Thyroid gland (tissue), 4 donors: ENCODE data around the gene BCAS3. TPM values are rescaled to one million over a fixed set of nuclear protein-coding genes. Genes with fewer than 3 reads are reported as not detected.

Source experiments
- DNase-seq, 2 donors: peaks; one replicate each; pipeline ENCODE4 v3.0.0-alpha.2; 2019
- H3K27ac ChIP-seq, 3 donors: fragments of 200-600 bp; sonication (generic); 1 replicate in 2 of 3; 2 replicates in 1 of 3; pipeline ENCODE4 v1.5.1; 2016 to 2019; ENCODE audit warnings: mild to moderate bottlenecking in 1 of 3, moderate library complexity in 1 of 3
- H3K27me3 ChIP-seq: fragments of 200-600 bp; sonication (generic); one replicate; pipeline ENCODE4 v1.5.1; 2019
- H3K36me3 ChIP-seq, 2 donors: fragments of 200-600 bp; sonication (generic); one replicate each; pipeline ENCODE4 v1.5.1; 2016 to 2019
- H3K4me1 ChIP-seq, 2 donors: fragments of 200-600 bp; sonication (generic); one replicate each; pipeline ENCODE4 v1.5.1; 2017 to 2019
- H3K4me3 ChIP-seq, 3 donors: fragments of 200-600 bp; sonication (generic); replicated peaks in 1 of 3; 1 replicate in 2 of 3; 2 replicates in 1 of 3; pipeline ENCODE4 v1.5.1; 2016; ENCODE audit warnings: mild to moderate bottlenecking in 1 of 3
- H3K9me3 ChIP-seq: fragments of 200-600 bp; sonication (generic); one replicate; pipeline ENCODE4 v1.5.1; 2017
- CTCF ChIP-seq, 6 experiments: fragments of 200-600 bp in 3 of 6; fragments of 450-650 bp in 3 of 6; sonication (generic) in 3 of 6; IDR thresholded peaks; one replicate each; pipeline ENCODE4 v1.5.1; 2016 to 2019; ENCODE audit warnings: antibody characterized with exemption in 6 of 6, mild to moderate bottlenecking in 2 of 6, inconsistent platforms in 1 of 6, moderate library complexity in 1 of 6
- POLR2A ChIP-seq, 2 donors: fragments of 450-650 bp; IDR thresholded peaks; one replicate each; pipeline ENCODE4 v1.6.1; 2017; ENCODE audit warnings: antibody characterized with exemption in 2 of 2, mild to moderate bottlenecking in 2 of 2, moderate library complexity in 1 of 2
- WGBS, 2 donors: methylation state at CpG; one replicate each; pipeline ENCODE4 v1.1.5; 2017; 5-methylcytosine and 5-hydroxymethylcytosine counted together
- intact Hi-C: fragments of 100-400 bp; cut with DNase I; formaldehyde crosslinking; loops from one replicate; pipeline ENCODE4 v1.15.1; 2023
- total RNA-seq, 4 donors: library from RNA; depleted of rRNA; stranded (reverse); fragments of >200 nt; gene quantifications; one replicate each; pipeline ENCODE4 v1.2.3, GENCODE V29; 2016

BCAS3 gene
- total RNA-seq, 4 donors from 2014 or later: 41.8 to 78.7 (median 51.6) TPM

GRCh38 chr17:61296058-61296457 lies 618.4 kb downstream of the BCAS3 start:
- intact Hi-C loops: no loop called here
- Histone ChIP-seq H3K4me1 (peaks cover 7 to 11% of the 10 kb centered on the region in 2 donors), H3K27ac (no peak overlapping the region), H3K36me3 (no peaks in the 10 kb centered on the region), H3K9me3 (no peaks in the 10 kb centered on the region), H3K4me3 (no peak overlapping the region), H3K27me3 (no peaks in the 10 kb centered on the region)
- 98% methylated on average over 2 of the region's 2 CpGs for WGBS, 2 donors
- TF ChIP-seq CTCF (IDR thresholded peaks at IDR 0.05) (no peak), POLR2A (IDR thresholded peaks at IDR 0.05) (no peak)
- no peak for DNase-seq

- Histone ChIP-seq H3K36me3 (no peaks in the 10 kb centered on the region), H3K4me3 (no peak overlapping the region), H3K9me3 (no peaks in the 10 kb centered on the region), H3K27ac (no peak overlapping the region), H3K4me1 (no peaks in the 10 kb centered on the region), H3K27me3 (no peaks in the 10 kb centered on the region)
- TF ChIP-seq POLR2A (IDR thresholded peaks at IDR 0.05): no peak
- TF ChIP-seq CTCF (IDR thresholded peaks at IDR 0.05): no peak
- intact Hi-C loops: no loop called here
- 87 to 91% methylated on average over 9 of the region's 9 CpGs for WGBS, 2 donors
- DNase-seq: no peak
Observed at GRCh38 chr17:61299517-61300513, 622.2 kb downstream of the BCAS3 start.

- H3K4me1 ChIP-seq: peaks cover 0 to 1% of the 10 kb centered on the region in 2 donors
- intact Hi-C loops: no loop called here
- WGBS, 2 donors: 96 to 97% methylated on average over 12 of the region's 12 CpGs
- DNase-seq: no peak
- no peak for TF ChIP-seq POLR2A (IDR thresholded peaks at IDR 0.05)
- no peaks in the 10 kb centered on the region for H3K36me3 ChIP-seq
- no peak overlapping the region for H3K27ac ChIP-seq
- H3K4me3 ChIP-seq: no peak overlapping the region
- no peaks in the 10 kb centered on the region for H3K27me3 ChIP-seq
- no peaks in the 10 kb centered on the region for H3K9me3 ChIP-seq
Observed at GRCh38 chr17:61302953-61303816, 625.5 kb downstream of the BCAS3 start.

GRCh38 chr17:61303817-61304096 lies 626.1 kb downstream of the BCAS3 start:
- H3K27ac ChIP-seq: no peak overlapping the region
- no peak for TF ChIP-seq POLR2A (IDR thresholded peaks at IDR 0.05)
- H3K36me3 ChIP-seq: no peaks in the 10 kb centered on the region
- peaks cover 0 to 7% of the 10 kb centered on the region in 2 donors for H3K4me1 ChIP-seq
- H3K9me3 ChIP-seq: no peaks in the 10 kb centered on the region
- no peak for DNase-seq
- no peak overlapping the region for H3K4me3 ChIP-seq
- intact Hi-C loops: no loop called here
- H3K27me3 ChIP-seq: no peaks in the 10 kb centered on the region

GRCh38 chr17:61305024-61305423 lies 627.4 kb downstream of the BCAS3 start:
- Histone ChIP-seq H3K4me3 (no peak overlapping the region), H3K36me3 (no peaks in the 10 kb centered on the region), H3K4me1 (peaks cover 0 to 9% of the 10 kb centered on the region in 2 donors), H3K27me3 (no peaks in the 10 kb centered on the region), H3K27ac (no peak overlapping the region), H3K9me3 (no peaks in the 10 kb centered on the region)
- intact Hi-C loops: no loop called here
- 78 to 84% methylated on average over 1 of the region's 1 CpG for WGBS, 2 donors
- no peak for DNase-seq
- no peak for TF ChIP-seq CTCF (IDR thresholded peaks at IDR 0.05)
- no peak for TF ChIP-seq POLR2A (IDR thresholded peaks at IDR 0.05)
